ENCODE measurements around the gene TM4SF5.
A peak's percentile ranks its signal among the peaks of the same experiment; 100 is the strongest.

Gene TM4SF5

GRCh38 chr17:4771519-4772234 lies at the start of gene TM4SF5:
Gene TM4SF5 (plus strand): TSS chr17:4771886. CDS start chr17:4771923, 37 bp downstream.
- DNase-seq = no peak

GRCh38 chr17:4722678-4723240 lies 48.9 kb upstream of the TM4SF5 start:
- DNase-seq = no peak

GRCh38 chr17:4724650-4725049 lies 47.0 kb upstream of the TM4SF5 start:
- no peak for DNase-seq

- DNase-seq = no peak
Measured at GRCh38 chr17:4725646-4726310, 45.9 kb upstream of the TM4SF5 start.

GRCh38 chr17:4728124-4728523 lies 43.6 kb upstream of the TM4SF5 start:
- no peak for DNase-seq

- DNase-seq = no peak
Measured at GRCh38 chr17:4733073-4733531, 38.6 kb upstream of the TM4SF5 start.

GRCh38 chr17:4734857-4735475 lies 36.7 kb upstream of the TM4SF5 start:
- DNase-seq = no peak

- DNase-seq = no peak
Measured at GRCh38 chr17:4735876-4736651, 35.6 kb upstream of the TM4SF5 start.

- DNase-seq = peak in 1 of 2 experiments; percentile 7
Measured at GRCh38 chr17:4738136-4739121, 33.3 kb upstream of the TM4SF5 start.

GRCh38 chr17:4739122-4740024 lies 32.3 kb upstream of the TM4SF5 start, which contains the start of the genes CXCL16 and ZMYND15:
Gene CXCL16 (minus strand): TSS chr17:4739928. CDS start chr17:4739339, 589 bp downstream.
Gene ZMYND15 (plus strand): TSS chr17:4739833. CDS start chr17:4740549, 716 bp downstream.
- peak; percentile 45 to 63 for DNase-seq

GRCh38 chr17:4740025-4740351 lies 31.7 kb upstream of the TM4SF5 start:
- DNase-seq = no peak

GRCh38 chr17:4740584-4740983 lies 31.1 kb upstream of the TM4SF5 start:
- DNase-seq = no peak

GRCh38 chr17:4741544-4741943 lies 30.1 kb upstream of the TM4SF5 start:
- DNase-seq = no peak

GRCh38 chr17:4742133-4742532 lies 29.6 kb upstream of the TM4SF5 start:
- DNase-seq = no peak

- no peak for DNase-seq
Measured at GRCh38 chr17:4742629-4743028, 29.1 kb upstream of the TM4SF5 start.

- DNase-seq = no peak
Measured at GRCh38 chr17:4743216-4743615, 28.5 kb upstream of the TM4SF5 start.

- no peak for DNase-seq
Measured at GRCh38 chr17:4743898-4744297, 27.8 kb upstream of the TM4SF5 start.

- no peak for DNase-seq
Measured at GRCh38 chr17:4744999-4745969, 26.4 kb upstream of the TM4SF5 start.

GRCh38 chr17:4747847-4748246 lies 23.8 kb upstream of the TM4SF5 start:
- DNase-seq = no peak
